HG03575 (cell line): ENCODE measurements around the gene PPP1R14D.

Source experiments
- ATAC-seq: cut with Tn5 transposase; IDR thresholded peaks from one replicate; pipeline ENCODE4 v1.9.1; 2021; ENCODE audit not compliant: unreplicated experiment, insufficient number of reproducible peaks, low FRiP score; ENCODE audit errors: extremely low read depth

Gene PPP1R14D

DNA sequence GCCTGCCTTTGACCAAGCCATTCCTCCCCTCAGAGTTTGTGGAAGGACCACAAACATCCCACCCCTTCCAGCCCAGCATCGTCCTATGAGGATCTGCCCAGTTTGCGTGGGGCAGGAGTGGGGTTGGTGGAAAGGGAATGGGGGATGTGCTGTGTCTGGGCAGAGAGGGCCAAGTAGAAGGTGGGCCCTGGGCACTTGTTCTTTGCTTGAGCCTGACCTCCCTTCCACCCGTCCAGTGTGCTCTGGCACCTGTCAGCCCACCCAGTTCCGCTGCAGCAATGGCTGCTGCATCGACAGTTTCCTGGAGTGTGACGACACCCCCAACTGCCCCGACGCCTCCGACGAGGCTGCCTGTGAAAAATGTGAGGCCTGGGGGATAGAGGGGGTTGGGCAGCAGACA is 25.7 kb upstream of the PPP1R14D start:
- ATAC-seq: no peak

DNA sequence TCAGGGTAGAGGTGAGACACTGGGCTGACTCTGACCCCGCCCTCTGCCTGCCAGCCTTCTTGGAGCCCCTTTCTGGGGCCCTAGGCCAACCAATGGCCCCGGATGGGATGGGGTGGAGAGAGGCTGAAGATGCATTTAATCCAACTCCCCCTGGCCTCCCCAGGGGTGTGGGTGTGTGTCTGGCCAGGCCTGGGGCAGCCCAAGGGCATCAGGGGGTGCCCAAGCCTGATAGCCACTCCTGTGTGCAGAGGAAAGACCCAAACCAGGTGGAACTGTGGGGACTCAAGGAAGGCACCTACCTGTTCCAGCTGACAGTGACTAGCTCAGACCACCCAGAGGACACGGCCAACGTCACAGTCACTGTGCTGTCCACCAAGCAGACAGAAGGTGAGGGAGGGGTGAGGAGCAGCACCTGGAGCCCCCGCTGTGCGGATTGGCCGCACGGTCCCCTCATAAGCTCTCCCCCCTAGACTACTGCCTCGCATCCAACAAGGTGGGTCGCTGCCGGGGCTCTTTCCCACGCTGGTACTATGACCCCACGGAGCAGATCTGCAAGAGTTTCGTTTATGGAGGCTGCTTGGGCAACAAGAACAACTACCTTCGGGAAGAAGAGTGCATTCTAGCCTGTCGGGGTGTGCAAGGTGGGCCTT is 24.9 kb upstream of the PPP1R14D start:
- no peak for ATAC-seq

DNA sequence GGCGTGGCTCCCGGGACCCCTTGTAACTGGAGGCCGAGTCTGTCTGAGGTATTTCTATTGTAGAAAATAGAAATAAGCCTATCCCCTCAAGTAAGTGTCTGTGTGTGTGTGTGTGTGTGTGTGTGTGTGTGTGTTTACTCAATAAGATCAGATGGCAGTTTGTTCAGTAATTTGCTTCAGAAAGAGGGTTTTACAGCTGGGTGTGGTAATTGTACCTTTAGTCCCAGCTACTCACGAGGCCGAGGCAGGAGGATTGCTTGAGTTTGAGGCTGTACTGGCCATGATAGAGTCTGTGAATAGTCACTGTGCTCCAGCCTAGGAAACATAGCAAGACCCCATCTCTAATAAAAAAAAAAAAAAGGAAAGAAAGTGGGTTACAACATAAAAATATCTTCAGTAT is 24.0 kb upstream of the PPP1R14D start:
- no peak for ATAC-seq

DNA sequence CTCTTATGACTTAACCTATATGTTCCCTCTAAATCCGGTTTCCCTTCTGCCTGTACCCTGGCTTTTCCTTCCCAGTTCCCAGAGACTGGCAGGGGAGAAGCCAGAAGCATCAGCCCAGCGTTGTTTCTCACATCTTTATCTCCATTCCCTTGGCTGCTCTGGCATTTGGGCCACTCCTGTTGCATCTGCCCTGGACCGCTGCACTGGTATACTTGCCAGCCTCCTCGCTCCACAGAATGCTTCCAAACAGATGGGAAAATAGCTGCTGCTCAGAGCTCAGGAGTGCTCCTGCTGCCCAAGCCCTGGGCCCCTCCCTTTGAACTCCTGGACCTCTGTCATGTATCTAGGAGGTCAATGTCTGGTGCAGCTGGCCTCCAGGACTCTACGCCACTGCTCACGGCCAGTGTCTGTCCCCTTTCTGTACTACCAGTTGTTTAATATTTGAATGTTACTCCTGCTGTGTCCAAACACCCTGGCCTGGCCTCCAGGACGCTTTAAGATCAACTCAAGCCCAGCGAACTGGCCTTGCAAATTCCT is 22.1 kb upstream of the PPP1R14D start:
- no peak for ATAC-seq

DNA sequence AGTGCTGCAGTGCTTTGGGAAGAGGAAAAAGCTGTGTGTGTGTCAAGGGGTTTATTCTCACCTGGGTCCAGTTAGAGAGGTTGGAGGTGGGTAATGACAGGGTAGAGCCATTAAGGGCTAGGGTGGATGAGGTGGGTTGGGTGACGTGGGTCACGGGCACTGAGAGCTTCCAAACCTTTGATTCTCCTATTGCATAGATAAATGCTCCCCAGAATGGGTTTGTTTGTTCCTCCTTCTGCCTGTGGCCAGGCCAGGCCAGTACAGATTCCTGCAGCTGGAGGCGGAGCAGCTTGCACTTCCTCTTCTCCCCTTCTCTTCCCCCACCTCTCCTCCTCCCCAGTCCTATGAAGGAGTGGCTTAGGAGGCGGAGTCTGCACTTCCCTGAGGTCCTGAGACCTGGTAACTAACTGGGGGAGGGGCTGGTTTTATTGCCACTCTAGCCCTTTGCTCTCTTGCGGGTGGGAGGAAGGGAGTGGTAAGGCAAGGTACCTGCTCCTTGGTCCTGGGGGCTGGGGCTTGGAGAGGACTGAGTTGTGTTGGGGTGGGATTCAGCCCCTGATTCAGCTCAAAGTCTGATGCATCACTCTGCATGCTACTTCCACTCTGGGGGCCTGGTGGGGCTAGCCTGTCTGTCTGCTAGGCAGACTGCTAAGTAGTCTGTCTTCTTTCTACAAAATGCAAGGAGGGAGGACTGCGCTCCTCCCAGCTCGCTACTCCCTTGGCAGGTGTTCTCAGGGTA is 18.9 kb upstream of the PPP1R14D start:
- ATAC-seq: no peak

DNA sequence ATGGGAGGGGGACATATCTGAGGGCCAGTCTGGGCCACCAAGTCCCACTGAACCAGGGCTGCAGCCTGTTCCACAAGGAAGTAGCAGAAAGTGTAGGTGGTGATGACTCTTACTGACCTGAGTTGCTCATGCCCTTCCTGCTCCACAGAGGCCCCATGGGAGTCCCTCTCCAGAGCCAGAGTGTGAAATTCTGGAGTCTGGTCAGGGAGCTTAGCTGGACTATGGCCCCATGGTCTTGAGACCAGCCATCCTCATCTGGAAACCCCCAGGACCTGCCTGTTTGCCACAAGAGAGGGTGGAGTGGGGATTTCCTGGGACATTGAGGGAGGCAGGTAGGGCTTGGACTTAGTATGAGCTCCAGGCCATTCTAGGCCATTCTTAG is 18.3 kb upstream of the PPP1R14D start:
- no peak for ATAC-seq

DNA sequence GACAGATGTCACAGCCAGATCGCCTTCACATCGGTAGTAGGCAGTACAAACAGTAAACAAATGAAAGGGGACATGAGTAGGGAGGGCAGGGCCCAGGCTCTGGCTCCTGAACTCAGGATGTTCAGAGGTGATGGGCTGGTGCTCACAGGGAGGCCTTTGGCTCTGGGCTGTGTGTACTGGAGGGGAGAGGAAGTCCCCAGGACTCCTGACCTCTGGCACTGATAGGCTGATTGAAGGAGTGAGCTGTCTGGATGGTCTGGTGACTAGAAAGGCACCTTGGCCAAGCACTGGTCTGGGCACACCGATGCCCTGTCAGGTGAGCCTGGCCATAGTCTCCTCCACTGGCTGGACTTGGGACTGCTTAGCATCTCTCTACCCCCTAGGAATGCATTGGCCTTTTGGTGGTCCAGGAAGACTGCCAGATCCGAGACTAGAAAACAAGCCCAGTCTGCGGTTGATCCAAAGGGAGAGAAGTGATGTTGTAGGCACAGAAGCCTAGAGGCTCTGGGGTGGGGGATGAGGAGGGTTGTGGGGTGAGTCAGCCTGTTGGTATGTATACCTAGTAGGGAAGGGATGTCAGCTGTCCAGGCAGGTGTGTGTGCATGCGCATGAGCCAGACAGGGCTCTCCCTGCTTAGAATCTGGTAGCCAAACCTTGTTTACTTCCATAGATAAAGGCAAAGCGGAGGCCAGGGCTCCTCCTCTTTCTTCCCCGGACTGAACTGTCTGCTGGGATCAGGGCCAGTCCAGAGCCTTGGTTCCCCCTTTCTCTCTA is 17.2 kb upstream of the PPP1R14D start:
- ATAC-seq: no peak

DNA sequence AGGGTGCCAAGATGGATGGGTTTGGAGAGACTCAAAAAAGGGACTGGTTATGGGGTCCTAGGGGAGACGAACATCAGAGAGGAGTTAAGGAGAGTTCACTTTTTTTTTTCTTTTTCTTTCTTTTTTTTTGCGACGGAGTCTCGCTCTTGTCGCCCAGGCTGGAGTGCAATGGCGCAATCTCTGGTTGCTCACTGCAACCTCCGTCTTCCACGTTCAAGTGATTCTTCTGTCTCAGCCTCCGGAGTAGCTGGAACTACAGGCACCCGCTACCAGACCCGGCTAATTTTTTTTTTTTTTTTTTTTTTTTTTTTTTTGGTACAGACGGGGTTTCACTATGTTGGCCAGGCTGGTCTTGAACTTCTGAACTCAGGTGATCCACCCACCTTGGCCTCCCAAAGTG is 16.5 kb upstream of the PPP1R14D start:
- ATAC-seq: no peak

DNA sequence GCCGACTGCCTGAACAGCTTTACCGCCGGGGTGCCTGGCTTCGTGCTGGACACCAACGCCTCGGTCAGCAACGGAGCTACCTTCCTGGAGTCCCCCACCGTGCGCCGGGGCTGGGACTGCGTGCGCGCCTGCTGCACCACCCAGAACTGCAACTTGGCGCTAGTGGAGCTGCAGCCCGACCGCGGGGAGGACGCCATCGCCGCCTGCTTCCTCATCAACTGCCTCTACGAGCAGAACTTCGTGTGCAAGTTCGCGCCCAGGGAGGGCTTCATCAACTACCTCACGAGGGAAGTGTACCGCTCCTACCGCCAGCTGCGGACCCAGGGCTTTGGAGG is 16.2 kb upstream of the PPP1R14D start:
- ATAC-seq: no peak

DNA sequence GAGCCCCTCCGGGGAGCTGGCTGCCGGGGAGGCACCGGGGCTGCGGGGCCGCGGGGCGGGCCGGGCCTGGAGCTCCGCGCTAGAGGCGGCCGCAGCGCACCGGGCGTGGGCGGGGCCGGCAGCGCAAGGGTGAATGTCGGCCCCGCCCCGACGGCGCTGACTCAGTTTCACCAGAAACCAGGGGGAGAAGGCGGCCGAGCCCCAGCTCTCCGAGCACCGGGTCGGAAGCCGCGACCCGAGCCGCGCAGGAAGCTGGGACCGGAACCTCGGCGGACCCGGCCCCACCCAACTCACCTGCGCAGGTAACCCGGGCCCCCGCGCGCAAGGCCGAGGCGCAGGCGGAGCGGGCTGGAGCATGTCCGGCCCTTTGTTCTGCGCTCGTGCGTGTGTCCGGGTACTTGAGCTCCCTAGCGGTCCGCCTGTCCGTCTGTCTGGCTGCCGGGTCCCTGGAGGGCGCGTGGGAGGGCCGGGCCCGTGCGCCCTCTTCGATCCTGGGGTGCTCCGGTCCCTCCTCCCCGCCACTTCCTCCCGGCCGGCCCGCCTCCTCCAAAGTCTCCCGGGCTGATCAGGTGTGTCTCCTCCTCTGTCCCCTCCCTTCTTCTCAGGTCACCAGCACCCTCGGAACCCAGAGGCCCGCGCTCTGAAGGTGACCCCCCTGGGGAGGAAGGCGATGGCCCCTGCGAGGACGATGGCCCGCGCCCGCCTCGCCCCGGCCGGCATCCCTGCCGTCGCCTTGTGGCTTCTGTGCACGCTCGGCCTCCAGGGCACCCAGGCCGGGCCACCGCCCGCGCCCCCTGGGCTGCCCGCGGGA is 15.6 kb upstream of the PPP1R14D start, which contains the start of gene SPINT1:
Gene SPINT1, plus strand, starts transcription at position 164 of the 811 bp plus-strand sequence. Its CDS starts 507 bp downstream, at position 671.
- ATAC-seq: no peak

DNA sequence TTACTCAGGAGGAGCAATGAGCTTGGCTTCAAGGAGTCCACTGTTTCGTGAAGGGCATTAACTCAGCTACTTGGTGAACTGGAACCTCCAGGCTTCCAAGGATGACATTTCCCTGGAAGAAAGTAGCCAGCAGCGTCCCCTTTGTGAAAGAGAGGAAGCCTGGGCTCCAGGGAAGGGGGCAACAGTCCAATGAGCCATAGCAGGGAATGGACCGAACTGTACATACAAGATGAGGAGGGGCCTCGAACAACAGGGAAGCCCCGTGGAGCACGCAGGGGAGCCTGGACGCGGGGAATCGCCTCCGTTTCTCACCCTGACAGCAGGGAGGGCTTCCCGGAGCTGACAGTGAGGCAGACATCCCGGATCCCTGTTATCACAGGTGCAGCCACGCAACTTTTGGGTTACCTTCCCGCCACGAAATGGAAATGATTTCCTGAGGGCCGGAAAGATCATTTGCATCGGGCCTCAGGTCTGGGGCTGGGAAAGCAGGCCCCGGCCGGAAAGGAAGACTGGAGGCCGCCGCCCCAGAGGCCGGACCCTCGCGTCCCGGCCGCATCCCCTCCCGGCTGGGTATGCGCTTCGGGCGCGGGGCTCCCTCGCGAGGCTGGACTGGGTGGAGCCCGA is 14.9 kb upstream of the PPP1R14D start:
- ATAC-seq: no peak

DNA sequence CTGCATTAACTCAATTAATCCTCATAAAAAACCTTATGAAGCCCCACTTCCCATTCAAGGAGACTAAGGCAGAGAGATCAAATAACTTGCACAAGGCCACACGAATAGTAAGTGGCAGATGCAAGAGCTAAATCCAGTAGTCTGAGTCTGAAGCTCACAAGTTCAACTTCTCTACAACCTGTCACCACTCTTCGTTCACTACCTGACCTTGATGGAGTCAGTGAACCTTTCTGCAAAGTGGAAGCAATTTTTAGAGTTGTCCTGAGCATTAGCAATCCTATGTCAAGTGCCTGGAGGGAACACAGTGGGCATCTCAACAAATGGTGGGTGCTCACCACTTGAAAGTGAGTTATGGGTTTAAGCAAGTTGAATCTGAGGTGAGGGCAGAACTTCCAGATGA is 13.2 kb upstream of the PPP1R14D start:
- ATAC-seq: no peak

DNA sequence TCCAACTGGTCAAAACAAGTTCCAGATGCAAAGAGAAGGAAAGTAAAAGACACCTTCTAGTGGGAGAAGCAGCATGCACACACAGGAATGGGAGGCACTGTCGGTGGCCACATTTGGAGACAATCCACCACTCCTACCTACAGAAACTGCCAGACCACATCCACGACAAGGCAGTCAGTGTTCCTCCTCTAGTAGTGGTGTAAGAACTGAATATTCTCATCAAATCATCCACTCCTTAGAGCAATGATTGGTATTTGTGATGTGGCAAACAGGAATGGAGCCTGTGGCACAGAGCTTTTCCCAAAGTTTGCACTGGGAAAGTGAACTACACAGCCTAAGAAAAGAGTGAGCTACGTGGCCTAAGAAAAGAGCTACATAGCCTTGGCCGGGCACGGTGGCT is 10.2 kb upstream of the PPP1R14D start:
- no peak for ATAC-seq

DNA sequence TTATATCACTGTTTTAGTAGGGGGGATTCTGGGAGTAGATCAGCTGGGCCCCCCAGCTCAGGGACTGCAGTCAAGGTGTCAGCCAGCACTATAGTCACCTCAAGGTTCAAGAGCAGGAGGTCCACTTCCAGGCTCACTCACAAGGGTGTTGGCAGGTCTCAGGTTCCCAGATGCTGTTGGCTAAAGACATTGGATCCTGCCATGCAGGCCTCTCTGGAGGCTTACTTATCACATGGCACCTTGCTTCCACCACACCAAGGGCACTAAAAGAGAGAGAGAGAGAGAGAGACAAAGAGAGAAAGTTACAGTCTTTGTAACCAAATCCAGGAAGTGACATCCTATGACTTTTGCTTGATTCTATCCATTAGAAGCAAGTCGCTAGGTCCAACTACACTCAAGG is 7.5 kb upstream of the PPP1R14D start:
- no peak for ATAC-seq

DNA sequence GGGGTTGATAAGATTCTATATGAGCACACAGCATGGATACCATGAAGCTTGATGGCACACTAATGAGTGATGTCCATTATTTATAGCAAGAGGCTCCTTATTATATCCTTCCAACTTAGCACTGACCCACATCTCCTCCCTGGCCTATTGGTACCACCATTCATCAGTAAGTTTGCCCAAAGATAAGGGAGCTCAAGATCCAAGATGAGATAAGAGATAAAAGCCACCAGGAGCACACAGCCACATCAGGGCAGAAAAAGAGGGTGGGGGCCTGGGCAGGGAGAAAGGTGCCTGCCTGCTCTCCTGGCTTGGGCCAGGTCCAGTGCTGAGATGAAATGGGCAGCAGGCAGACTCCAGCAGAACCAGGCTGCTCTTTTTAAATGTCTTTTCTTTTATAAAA is 4.4 kb upstream of the PPP1R14D start:
- ATAC-seq: no peak

DNA sequence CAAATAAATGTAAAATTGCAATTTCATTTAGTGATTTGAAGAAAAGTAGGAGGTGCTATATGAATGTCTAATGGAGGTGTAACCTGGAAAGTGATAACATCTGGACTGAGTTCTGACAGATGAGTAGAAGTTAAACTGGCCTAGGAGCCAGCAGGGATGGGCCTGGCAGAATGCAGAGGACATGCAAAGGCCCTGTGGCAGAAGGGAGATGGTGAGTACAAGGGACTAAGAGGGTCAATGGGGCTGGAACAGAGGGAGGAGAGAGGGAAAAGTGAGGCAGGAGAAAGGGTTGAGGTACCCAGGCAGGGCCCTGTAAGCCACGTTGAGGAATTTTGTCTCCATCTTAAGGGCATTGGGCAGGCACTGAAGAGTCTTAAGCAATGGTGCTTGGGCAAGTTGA is 3.4 kb upstream of the PPP1R14D start:
- no peak for ATAC-seq

DNA sequence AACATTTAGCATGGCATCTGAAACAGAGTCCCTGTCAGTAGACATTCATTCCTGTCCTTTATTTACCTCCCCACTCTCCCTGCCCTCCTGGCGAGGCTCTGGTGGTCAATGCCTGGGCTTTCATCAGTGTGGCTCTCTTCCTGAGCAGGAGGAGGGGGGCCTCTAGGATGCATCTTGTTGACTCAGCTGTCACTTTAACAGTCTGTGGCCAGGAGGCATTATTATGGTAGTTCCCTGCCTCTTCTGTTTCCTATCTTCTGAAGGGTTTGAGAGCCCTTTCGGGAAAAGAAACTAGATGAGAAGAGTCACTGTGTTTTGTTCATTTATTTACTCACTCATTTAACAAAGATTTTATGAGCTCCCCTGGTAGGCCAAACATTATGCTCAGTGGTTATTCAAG is 2.4 kb upstream of the PPP1R14D start:
- ATAC-seq: no peak

DNA sequence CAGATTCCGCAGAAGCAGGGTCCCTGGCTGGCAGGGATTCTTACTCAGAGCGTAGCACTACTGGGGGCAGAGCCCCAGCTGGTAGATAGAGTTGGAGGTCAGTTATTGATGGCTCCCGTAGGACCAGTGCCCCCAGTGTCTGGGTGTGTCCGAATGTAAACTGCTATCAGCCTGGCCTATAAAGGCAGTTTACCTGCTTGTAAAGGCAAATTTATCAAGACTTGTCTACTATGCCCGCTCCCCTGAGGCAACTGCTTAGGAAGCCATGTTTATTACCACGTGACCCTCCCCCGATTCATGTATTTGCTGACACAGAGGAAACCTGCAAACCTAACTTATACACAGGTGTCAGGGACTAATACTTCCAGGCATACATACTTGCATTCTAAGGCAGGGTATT is 607 bp upstream of the PPP1R14D start:
- no peak for ATAC-seq
